Karpas-422 (cell line): ENCODE data around the gene GDF7. TPM values are rescaled to one million over a fixed set of nuclear protein-coding genes. Genes with fewer than 3 reads are reported as not detected.
"Not testable (repeated sequence)": the region's sequence is repeated elsewhere in the genome, so short reads cannot be mapped to it uniquely, and the experiment has no call there.

Source experiments
- DNase-seq: peaks from one replicate; pipeline ENCODE4 v3.0.0-alpha.2; 2015
- H2AFZ ChIP-seq: fragments of 200-600 bp; sonication (generic); 2 replicates; pipeline ENCODE4 v1.6.1; 2014; ENCODE audit warnings: antibody characterized with exemption, low read length, mixed read lengths
- H3K27ac ChIP-seq: fragments of 200-600 bp; sonication (generic); 2 replicates; pipeline ENCODE4 v1.5.1; 2014; ENCODE audit warnings: mild to moderate bottlenecking, low read length, moderate library complexity
- H3K27me3 ChIP-seq: fragments of 200-600 bp; sonication (generic); 2 replicates; pipeline ENCODE4 v1.6.1; 2014; ENCODE audit warnings: low read length, mixed read lengths
- H3K36me3 ChIP-seq: fragments of 200-600 bp; sonication (generic); 2 replicates; pipeline ENCODE4 v1.6.1; 2014; ENCODE audit warnings: low read length, mixed read lengths; ENCODE audit not compliant: insufficient read depth
- H3K4me1 ChIP-seq: fragments of 200-600 bp; sonication (generic); 2 replicates; pipeline ENCODE4 v1.6.1; 2014; ENCODE audit warnings: mild to moderate bottlenecking, low read length, mixed read lengths
- H3K4me2 ChIP-seq: fragments of 200-600 bp; sonication (generic); 2 replicates; pipeline ENCODE4 v1.6.1; 2014; ENCODE audit warnings: low read length, low read depth, mild to moderate bottlenecking; ENCODE audit not compliant: poor library complexity, severe bottlenecking
- H3K4me3 ChIP-seq: fragments of 200-600 bp; sonication (generic); 2 replicates; pipeline ENCODE4 v1.5.1; 2014; ENCODE audit warnings: mild to moderate bottlenecking, antibody characterized with exemption, low read length, mixed read lengths
- H3K79me2 ChIP-seq: fragments of 200-600 bp; sonication (generic); 2 replicates; pipeline ENCODE4 v1.6.1; 2014; ENCODE audit warnings: mild to moderate bottlenecking, low read length, mixed read lengths
- H3K9ac ChIP-seq: fragments of 200-600 bp; sonication (generic); 2 replicates; pipeline ENCODE4 v1.6.0; 2014; ENCODE audit warnings: low read length
- H3K9me2 ChIP-seq: fragments of 200-600 bp; sonication (generic), shearing (Covaris generic); replicated peaks from 2 replicates; pipeline ENCODE4 v1.6.0; 2014; ENCODE audit warnings: mild to moderate bottlenecking, low read length, moderate library complexity; ENCODE audit not compliant: insufficient read depth
- H3K9me3 ChIP-seq: fragments of 300-700, 200-600 bp; sonication (generic); 2 replicates; pipeline ENCODE4 v1.6.1; 2014; ENCODE audit warnings: low read length, mixed read lengths
- H4K20me1 ChIP-seq: fragments of 200-600 bp; sonication (generic); 2 replicates; pipeline ENCODE4 v1.6.1; 2014; ENCODE audit warnings: mild to moderate bottlenecking, antibody characterized with exemption, low read length, low read depth; ENCODE audit not compliant: insufficient read depth
- total RNA-seq: library from RNA; depleted of rRNA; stranded (reverse); fragments of >200 nt; shearing (Covaris generic); gene quantifications from 2 replicates; pipeline ENCODE4 v1.2.3, GENCODE V29; 2014; ENCODE audit warnings: low replicate concordance

The GDF7 gene
- total RNA-seq, 1 experiment from 2014 or later, result under 0.01 TPM

- Histone ChIP-seq H3K27ac (no peak overlapping the region), H3K9ac (no peak overlapping the region), H3K27me3 (no peaks in the 10 kb centered on the region), H3K9me2 (no peaks in the 10 kb centered on the region), H3K4me1 (peaks cover 13% of the 10 kb centered on the region), H3K36me3 (no peaks in the 10 kb centered on the region), H3K4me3 (no peak overlapping the region), H3K79me2 (peaks cover 67% of the 10 kb centered on the region), H2AFZ (no peak overlapping the region), H4K20me1 (no peaks in the 10 kb centered on the region), H3K4me2 (no peak overlapping the region), H3K9me3 (no peaks in the 10 kb centered on the region)
- DNase-seq, result no peak
These were observed 39.8 kb downstream of the GDF7 start for GRCh38 chr2:20706786-20707185.

- no peak for DNase-seq
- no peaks in the 10 kb centered on the region for H3K27me3 ChIP-seq
- H3K9ac ChIP-seq, result no peak overlapping the region
- H3K27ac ChIP-seq, result no peak overlapping the region
- no peak overlapping the region for H2AFZ ChIP-seq
- no peaks in the 10 kb centered on the region for H3K36me3 ChIP-seq
- H3K9me3 ChIP-seq, result no peaks in the 10 kb centered on the region
- H3K79me2 ChIP-seq, result peaks cover 66% of the 10 kb centered on the region
- H3K9me2 ChIP-seq, result no peaks in the 10 kb centered on the region
- no peaks in the 10 kb centered on the region for H4K20me1 ChIP-seq
- H3K4me3 ChIP-seq, result no peak overlapping the region
- no peak overlapping the region for H3K4me2 ChIP-seq
- peaks cover 13% of the 10 kb centered on the region for H3K4me1 ChIP-seq
These were observed 40.7 kb downstream of the GDF7 start for GRCh38 chr2:20707601-20708000.

- not testable (repeated sequence) for DNase-seq, H3K4me3 ChIP-seq
- peaks cover 48% of the 10 kb centered on the region for H3K79me2 ChIP-seq
These were observed 44.7 kb downstream of the GDF7 start for GRCh38 chr2:20711641-20712040.

GRCh38 chr2:20713585-20713984 is 46.6 kb downstream of the GDF7 start:
- H3K79me2 ChIP-seq, result peaks cover 48% of the 10 kb centered on the region
- not testable (repeated sequence) for H3K27ac ChIP-seq, H3K4me3 ChIP-seq, H3K4me2 ChIP-seq, H3K4me1 ChIP-seq, H4K20me1 ChIP-seq, H3K9me2 ChIP-seq, H2AFZ ChIP-seq, DNase-seq, H3K27me3 ChIP-seq, H3K9ac ChIP-seq, H3K36me3 ChIP-seq, H3K9me3 ChIP-seq

More at GRCh38 chr2:20711641-20712040, 44.7 kb downstream of the GDF7 start:
- H3K9me3 ChIP-seq, H3K9me2 ChIP-seq, H3K27ac ChIP-seq, H3K4me2 ChIP-seq, H2AFZ ChIP-seq, H3K27me3 ChIP-seq, H3K4me1 ChIP-seq, H4K20me1 ChIP-seq, H3K36me3 ChIP-seq, H3K9ac ChIP-seq: not testable (repeated sequence)

- not testable (repeated sequence) for H4K20me1 ChIP-seq, H2AFZ ChIP-seq, H3K4me3 ChIP-seq, H3K9me3 ChIP-seq, H3K27me3 ChIP-seq, H3K4me1 ChIP-seq, DNase-seq, H3K27ac ChIP-seq, H3K9me2 ChIP-seq, H3K4me2 ChIP-seq, H3K36me3 ChIP-seq, H3K9ac ChIP-seq
- peaks cover 47% of the 10 kb centered on the region for H3K79me2 ChIP-seq
These were observed 47.5 kb downstream of the GDF7 start for GRCh38 chr2:20714412-20714811.

GRCh38 chr2:20716164-20716563 is 49.2 kb downstream of the GDF7 start:
- H3K4me1 ChIP-seq, H3K9ac ChIP-seq, H3K9me2 ChIP-seq, H3K4me3 ChIP-seq, H3K36me3 ChIP-seq, H2AFZ ChIP-seq, H3K9me3 ChIP-seq, H3K27ac ChIP-seq, H4K20me1 ChIP-seq, DNase-seq, H3K27me3 ChIP-seq, H3K4me2 ChIP-seq: not testable (repeated sequence)
- peaks cover 54% of the 10 kb centered on the region for H3K79me2 ChIP-seq

GRCh38 chr2:20717641-20718040 is 50.7 kb downstream of the GDF7 start:
- Histone ChIP-seq H3K4me3 (no peak overlapping the region), H3K79me2 (peaks cover 62% of the 10 kb centered on the region), H3K4me1 (no peaks in the 10 kb centered on the region), H3K4me2 (no peak overlapping the region), H4K20me1 (no peaks in the 10 kb centered on the region), H3K9me2 (no peaks in the 10 kb centered on the region), H3K9me3 (no peaks in the 10 kb centered on the region), H3K27me3 (no peaks in the 10 kb centered on the region), H3K9ac (no peak overlapping the region), H3K27ac (no peak overlapping the region), H3K36me3 (peaks cover 5% of the 10 kb centered on the region; the same call in 1 of the 2 replicates), H2AFZ (no peak overlapping the region)
- no peak for DNase-seq

GRCh38 chr2:20722592-20723240 is 55.8 kb downstream of the GDF7 start:
- Histone ChIP-seq H3K4me1 (no peaks in the 10 kb centered on the region), H3K9ac (no peak overlapping the region), H4K20me1 (no peaks in the 10 kb centered on the region), H3K9me3 (no peaks in the 10 kb centered on the region), H3K4me3 (no peak overlapping the region), H3K36me3 (no peaks in the 10 kb centered on the region), H3K27ac (no peak overlapping the region), H3K79me2 (peaks cover 66% of the 10 kb centered on the region), H3K9me2 (no peaks in the 10 kb centered on the region), H3K4me2 (no peak overlapping the region), H3K27me3 (no peaks in the 10 kb centered on the region), H2AFZ (no peak overlapping the region)
- no peak for DNase-seq
